Caco-2 (cell line): Measurements from ENCODE around the gene PRDM11. TPM values are rescaled to one million over a fixed set of nuclear protein-coding genes. Genes with fewer than 3 reads are reported as not detected.

Experiments used
- BruUV-seq: library from RNA; stranded (reverse); fragments of 400-500 nt; replicated peaks from 2 replicates; lab custom pipeline; 2021; lab: Mats Ljungman, UMichigan
- CTCF ChIA-PET: fragments of 300-600 bp; sonication (Branson Sonifier 250); formaldehyde crosslinking; loops from one replicate; lab custom pipeline; 2022; ENCODE audit warnings: antibody characterized with exemption; lab: Charles Lee
- POLR2A ChIA-PET: fragments of 300-600 bp; sonication (Branson Sonifier 250); formaldehyde crosslinking; loops from one replicate; lab custom pipeline; 2022; ENCODE audit warnings: antibody characterized with exemption; lab: Charles Lee
- DNase-seq, 2 experiments: peaks; one replicate each; pipeline versions ENCODE4 v3.0.0 to v3.0.0-alpha.2; 2020 to 2022
- H3K27me3 ChIP-seq: replicated peaks from 2 replicates; pipeline ENCODE4 v1.6.0; 2011; ENCODE audit warnings: low read length; ENCODE audit not compliant: control insufficient read depth, insufficient read depth
- H3K36me3 ChIP-seq: 2 replicates; pipeline ENCODE4 v1.5.1; 2011; ENCODE audit warnings: low read length; ENCODE audit not compliant: control insufficient read depth, insufficient read depth
- H3K4me1 ChIP-seq: fragments of 250-450 bp; sonication (Bioruptor Pico); 2 replicates; pipeline ENCODE4 v1.5.1; 2020; ENCODE audit warnings: mild to moderate bottlenecking
- H3K4me3 ChIP-seq: 2 replicates; pipeline ENCODE4 v1.5.1; 2011; ENCODE audit warnings: low read depth, mild to moderate bottlenecking, control low read depth, low read length
- H3K9me3 ChIP-seq: fragments of 250-450 bp; sonication (Bioruptor Pico); 2 replicates; pipeline ENCODE4 v1.5.1; 2020; ENCODE audit warnings: mild to moderate bottlenecking, moderate library complexity
- H3K27ac Mint-ChIP-seq: one replicate; pipeline ENCODE4 v1.8.0; 2022; ENCODE audit warnings: mixed read lengths; ENCODE audit not compliant: unreplicated experiment
- H3K27me3 Mint-ChIP-seq: one replicate; pipeline ENCODE4 v1.8.0; 2022; ENCODE audit warnings: mixed read lengths; ENCODE audit not compliant: insufficient read depth, unreplicated experiment
- H3K36me3 Mint-ChIP-seq: one replicate; pipeline ENCODE4 v1.8.0; 2022; ENCODE audit warnings: mild to moderate bottlenecking, mixed read lengths; ENCODE audit not compliant: insufficient read depth, unreplicated experiment
- H3K4me1 Mint-ChIP-seq: one replicate; pipeline ENCODE4 v1.8.0; 2022; ENCODE audit warnings: low read depth, mixed read lengths; ENCODE audit not compliant: unreplicated experiment
- H3K4me3 Mint-ChIP-seq: one replicate; pipeline ENCODE4 v1.8.0; 2022; ENCODE audit warnings: mild to moderate bottlenecking, moderate library complexity, mixed read lengths; ENCODE audit not compliant: unreplicated experiment
- H3K9me3 Mint-ChIP-seq: one replicate; pipeline ENCODE4 v1.8.0; 2022; ENCODE audit warnings: mixed read lengths; ENCODE audit not compliant: unreplicated experiment
- intact Hi-C: fragments of 100-400 bp; cut with micrococcal nuclease; formaldehyde crosslinking; loops from one replicate; pipeline ENCODE4 v1.10.0; 2022; ENCODE audit not compliant: unreplicated experiment
- total RNA-seq: library from RNA; stranded (reverse); gene quantifications from 2 replicates; pipeline ENCODE4 v1.2.3, GENCODE V29; 2022
- TF ChIP-seq, protein P1 (sequence below), 2 experiments: fragments of 200-600 bp in 1 of 2; IDR thresholded peaks; 1 replicate in 1 of 2; 2 replicates in 1 of 2; pipeline versions ENCODE4 v1.5.1 to v1.8.0; 2011 to 2022; ENCODE audit warnings: antibody characterized with exemption in 1 of 2, control low read depth in 1 of 2, inconsistent platforms in 1 of 2, low read depth in 1 of 2, low read length in 1 of 2, mild to moderate bottlenecking in 1 of 2, moderate library complexity in 1 of 2; ENCODE audit not compliant: insufficient read depth in 1 of 2, severe bottlenecking in 1 of 2, unreplicated experiment in 1 of 2

PRDM11 gene
- total RNA-seq, 1 experiment from 2014 or later: 11.8 TPM

GRCh38 chr11:45259592-45259991 is 113.2 kb downstream of the PRDM11 start:
- H3K27me3 ChIP-seq: no peaks in the 10 kb centered on the region
- H3K9me3 ChIP-seq: peaks cover 5% of the 10 kb centered on the region; the same call in 1 of the 2 replicates
- Mint-ChIP-seq H3K4me1 (no peaks in the 10 kb centered on the region), H3K36me3 (peaks cover 6% of the 10 kb centered on the region), H3K4me3 (no peak overlapping the region), H3K27me3 (peaks cover 6% of the 10 kb centered on the region), H3K27ac (no peak overlapping the region), H3K9me3 (no peaks in the 10 kb centered on the region)
- BruUV-seq: no TSS peak
- no peak for DNase-seq
- peaks cover 3% of the 10 kb centered on the region; the same call in 1 of the 2 replicates for H3K4me1 ChIP-seq
- TF ChIP-seq, protein P1, sequence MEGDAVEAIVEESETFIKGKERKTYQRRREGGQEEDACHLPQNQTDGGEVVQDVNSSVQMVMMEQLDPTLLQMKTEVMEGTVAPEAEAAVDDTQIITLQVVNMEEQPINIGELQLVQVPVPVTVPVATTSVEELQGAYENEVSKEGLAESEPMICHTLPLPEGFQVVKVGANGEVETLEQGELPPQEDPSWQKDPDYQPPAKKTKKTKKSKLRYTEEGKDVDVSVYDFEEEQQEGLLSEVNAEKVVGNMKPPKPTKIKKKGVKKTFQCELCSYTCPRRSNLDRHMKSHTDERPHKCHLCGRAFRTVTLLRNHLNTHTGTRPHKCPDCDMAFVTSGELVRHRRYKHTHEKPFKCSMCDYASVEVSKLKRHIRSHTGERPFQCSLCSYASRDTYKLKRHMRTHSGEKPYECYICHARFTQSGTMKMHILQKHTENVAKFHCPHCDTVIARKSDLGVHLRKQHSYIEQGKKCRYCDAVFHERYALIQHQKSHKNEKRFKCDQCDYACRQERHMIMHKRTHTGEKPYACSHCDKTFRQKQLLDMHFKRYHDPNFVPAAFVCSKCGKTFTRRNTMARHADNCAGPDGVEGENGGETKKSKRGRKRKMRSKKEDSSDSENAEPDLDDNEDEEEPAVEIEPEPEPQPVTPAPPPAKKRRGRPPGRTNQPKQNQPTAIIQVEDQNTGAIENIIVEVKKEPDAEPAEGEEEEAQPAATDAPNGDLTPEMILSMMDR (IDR thresholded peaks at IDR 0.05; ENCODE audit: insufficient read depth in 1 of 2, low read depth in 1 of 2, low read length in 1 of 2, severe bottlenecking in 1 of 2, unreplicated experiment in 1 of 2): no peak
- H3K36me3 ChIP-seq: no peaks in the 10 kb centered on the region
- ChIA-PET POLR2A (no interaction called here), CTCF (interaction anchor here (0.5 kb wide), 1 partner anchor 78 kb away, joined by 3 read pairs; no protein-coding TSS in a partner anchor)
- intact Hi-C loops: no loop called here
- H3K4me3 ChIP-seq: no peak overlapping the region

GRCh38 chr11:45260071-45260470 is 113.6 kb downstream of the PRDM11 start:
- no peaks in the 10 kb centered on the region for H3K36me3 ChIP-seq
- Mint-ChIP-seq H3K36me3 (peaks cover 6% of the 10 kb centered on the region), H3K4me1 (no peaks in the 10 kb centered on the region), H3K4me3 (no peak overlapping the region), H3K27me3 (peaks cover 6% of the 10 kb centered on the region), H3K27ac (no peak overlapping the region), H3K9me3 (no peaks in the 10 kb centered on the region)
- no peak overlapping the region for H3K4me3 ChIP-seq
- POLR2A ChIA-PET: no interaction called here
- TF ChIP-seq, protein P1 (IDR thresholded peaks at IDR 0.05; ENCODE audit: insufficient read depth in 1 of 2, low read depth in 1 of 2, low read length in 1 of 2, severe bottlenecking in 1 of 2, unreplicated experiment in 1 of 2): no peak
- no peak for DNase-seq
- H3K4me1 ChIP-seq: peaks cover 7% of the 10 kb centered on the region; the same call in 1 of the 2 replicates
- CTCF ChIA-PET: interaction anchor here (0.5 kb wide), 1 partner anchor 78 kb away, joined by 3 read pairs; no protein-coding TSS in a partner anchor
- no peaks in the 10 kb centered on the region for H3K27me3 ChIP-seq
- intact Hi-C loops: no loop called here
- peaks cover 6% of the 10 kb centered on the region; the same call in 1 of the 2 replicates for H3K9me3 ChIP-seq
- BruUV-seq: no TSS peak

- Histone ChIP-seq H3K27me3 (no peaks in the 10 kb centered on the region), H3K36me3 (no peaks in the 10 kb centered on the region), H3K9me3 (peaks cover 6% of the 10 kb centered on the region; the same call in 1 of the 2 replicates), H3K4me1 (peaks cover 12% of the 10 kb centered on the region), H3K4me3 (no peak overlapping the region)
- Mint-ChIP-seq H3K27ac (no peak overlapping the region), H3K4me1 (peaks cover 6% of the 10 kb centered on the region), H3K36me3 (no peaks in the 10 kb centered on the region), H3K4me3 (no peak overlapping the region), H3K27me3 (no peaks in the 10 kb centered on the region), H3K9me3 (no peaks in the 10 kb centered on the region)
- no peak for DNase-seq
- TF ChIP-seq, protein P1 (IDR thresholded peaks at IDR 0.05; ENCODE audit: insufficient read depth in 1 of 2, low read depth in 1 of 2, low read length in 1 of 2, severe bottlenecking in 1 of 2, unreplicated experiment in 1 of 2): no peak
- ChIA-PET CTCF (interaction anchor here (0.7 kb wide), 1 partner anchor 10 kb away, joined by 3 read pairs; no protein-coding TSS in a partner anchor), POLR2A (no interaction called here)
- intact Hi-C loops: no loop called here
- no TSS peak for BruUV-seq
Measured at GRCh38 chr11:45262900-45263299, 116.5 kb downstream of the PRDM11 start.
